Activated B cell treated with CpG ODN at 0.5 μM for 24 hours (primary cell): ENCODE measurements around the gene MCRS1. TPM values are rescaled to one million over a fixed set of nuclear protein-coding genes. Genes with fewer than 3 reads are reported as not detected.
A peak's percentile ranks its signal among the peaks of the same experiment; 100 is the strongest.

ENCODE experiments used
- ATAC-seq: fragments of 200-7000 bp; cut with Tn5 transposase; one replicate; pipeline ENCODE4 v1.10.0; 2021; ENCODE audit warnings: low read depth, mild to moderate bottlenecking, moderate library complexity
- CTCF ChIA-PET: fragments of 350-600 bp; sonication (Branson Sonifier 250); formaldehyde crosslinking; loops from one replicate; lab custom pipeline; 2021; ENCODE audit warnings: antibody characterized with exemption; lab: Charles Lee
- POLR2A ChIA-PET: fragments of 350-600 bp; sonication (Branson Sonifier 250); formaldehyde crosslinking; loops from one replicate; lab custom pipeline; 2021; ENCODE audit warnings: antibody characterized with exemption; lab: Charles Lee
- DNase-seq: peaks from one replicate; pipeline ENCODE4 v3.0.0; 2022
- H3K27ac Mint-ChIP-seq: one replicate; pipeline ENCODE4 v1.8.0; 2020; ENCODE audit warnings: mixed read lengths
- H3K27me3 Mint-ChIP-seq: one replicate; pipeline ENCODE4 v1.8.0; 2021; ENCODE audit warnings: mixed read lengths
- H3K36me3 Mint-ChIP-seq: one replicate; pipeline ENCODE4 v1.8.0; 2021; ENCODE audit warnings: low read depth, mixed read lengths
- H3K4me1 Mint-ChIP-seq: one replicate; pipeline ENCODE4 v1.8.0; 2021; ENCODE audit warnings: mixed read lengths
- H3K4me3 Mint-ChIP-seq: one replicate; pipeline ENCODE4 v1.8.0; 2020; ENCODE audit warnings: mild to moderate bottlenecking, mixed read lengths
- H3K9me3 Mint-ChIP-seq: one replicate; pipeline ENCODE4 v1.8.0; 2020; ENCODE audit warnings: mixed read lengths
- intact Hi-C: fragments of 100-400 bp; cut with micrococcal nuclease; formaldehyde crosslinking; loops from one replicate; pipeline ENCODE4 v1.15.1; 2024
- total RNA-seq: library from RNA; stranded (reverse); gene quantifications from 2 replicates; pipeline ENCODE4 v1.2.3, GENCODE V29; 2022
- TF ChIP-seq, protein P1 (sequence below): fragments of 200-600 bp; IDR thresholded peaks from one replicate; pipeline ENCODE4 v1.8.0; 2022; ENCODE audit warnings: antibody characterized with exemption, mild to moderate bottlenecking

The MCRS1 gene
- total RNA-seq, 1 donor from 2014 or later, result 82.2 TPM

DNA sequence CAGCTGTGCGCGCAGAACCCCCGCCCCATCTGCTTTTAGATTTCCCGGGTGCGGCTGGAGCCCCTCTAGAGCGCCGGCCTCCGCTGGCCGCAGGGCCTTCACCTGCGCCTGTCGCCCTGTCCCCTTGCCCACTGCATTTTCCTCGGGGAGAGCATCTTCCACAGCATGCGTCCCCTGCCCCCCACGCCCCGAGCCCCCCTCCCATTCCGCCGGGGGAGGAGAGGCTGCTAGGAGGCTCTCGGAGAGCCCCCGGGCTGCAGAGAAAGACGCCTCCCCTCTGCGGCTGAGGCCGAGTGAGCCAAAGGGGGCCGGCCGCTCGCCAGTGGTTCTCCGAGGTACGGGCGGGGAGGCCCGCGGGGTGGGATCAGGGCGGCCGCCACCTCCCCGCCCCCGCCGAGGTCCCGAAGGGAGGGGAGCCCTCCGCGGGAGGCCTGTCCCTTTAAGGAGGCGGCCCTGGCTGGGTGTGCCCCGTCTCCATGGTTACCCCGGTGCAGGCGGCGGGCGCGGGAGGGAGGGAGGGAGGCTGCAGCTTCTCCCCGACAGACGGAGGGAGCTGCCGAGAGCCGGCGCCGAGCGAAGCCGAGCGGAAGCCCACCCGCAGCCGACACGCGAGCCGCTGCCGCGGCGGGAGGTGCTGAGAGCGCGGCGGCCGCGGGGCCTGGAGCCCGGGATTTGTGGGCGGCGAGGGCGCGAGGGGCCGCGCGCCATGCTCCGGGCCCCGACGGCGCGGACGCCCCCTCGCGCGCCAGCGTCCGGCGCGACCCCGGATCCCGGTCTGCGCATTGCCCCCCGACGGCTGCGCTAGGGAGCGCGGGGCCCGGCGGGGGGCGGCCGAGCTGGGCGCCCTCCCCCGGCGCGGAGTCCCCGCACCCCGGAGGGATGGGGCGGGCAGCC, 29.2 kb downstream of the MCRS1 start, which contains the start of gene KCNH3:
KCNH3 (plus strand) TSS at position 521 of the 894 bp plus-strand sequence. CDS start 387 bp downstream, outside the sequence.
- peak; percentile 63 for DNase-seq
- H3K36me3 Mint-ChIP-seq, result no peaks in the 10 kb centered on the region
- TF ChIP-seq, protein P1, sequence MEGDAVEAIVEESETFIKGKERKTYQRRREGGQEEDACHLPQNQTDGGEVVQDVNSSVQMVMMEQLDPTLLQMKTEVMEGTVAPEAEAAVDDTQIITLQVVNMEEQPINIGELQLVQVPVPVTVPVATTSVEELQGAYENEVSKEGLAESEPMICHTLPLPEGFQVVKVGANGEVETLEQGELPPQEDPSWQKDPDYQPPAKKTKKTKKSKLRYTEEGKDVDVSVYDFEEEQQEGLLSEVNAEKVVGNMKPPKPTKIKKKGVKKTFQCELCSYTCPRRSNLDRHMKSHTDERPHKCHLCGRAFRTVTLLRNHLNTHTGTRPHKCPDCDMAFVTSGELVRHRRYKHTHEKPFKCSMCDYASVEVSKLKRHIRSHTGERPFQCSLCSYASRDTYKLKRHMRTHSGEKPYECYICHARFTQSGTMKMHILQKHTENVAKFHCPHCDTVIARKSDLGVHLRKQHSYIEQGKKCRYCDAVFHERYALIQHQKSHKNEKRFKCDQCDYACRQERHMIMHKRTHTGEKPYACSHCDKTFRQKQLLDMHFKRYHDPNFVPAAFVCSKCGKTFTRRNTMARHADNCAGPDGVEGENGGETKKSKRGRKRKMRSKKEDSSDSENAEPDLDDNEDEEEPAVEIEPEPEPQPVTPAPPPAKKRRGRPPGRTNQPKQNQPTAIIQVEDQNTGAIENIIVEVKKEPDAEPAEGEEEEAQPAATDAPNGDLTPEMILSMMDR, result no peak
- H3K4me3 Mint-ChIP-seq, result peak within 1 kb of the TSS; percentile 79
- ATAC-seq, result peak; percentile 86
- intact Hi-C loops, result loop anchor here (1.0 to 2.0 kb wide), 3 partner anchors 11 to 172 kb away; no protein-coding TSS in a partner anchor
- H3K9me3 Mint-ChIP-seq, result no peaks in the 10 kb centered on the region
- ChIA-PET POLR2A (interaction anchor here (0.5 to 1.2 kb wide), 2 partner anchors 29 to 274 kb away, joined by 4 to 6 read pairs; partner anchors contain the start of gene TUBA1C), CTCF (interaction anchor here (2.2 kb wide), 2 partner anchors 25 to 180 kb away, joined by 7 read pairs; no protein-coding TSS in a partner anchor)
- H3K27ac Mint-ChIP-seq, result no peak within 1 kb of the TSS
- peaks cover 28% of the 10 kb centered on the region for H3K27me3 Mint-ChIP-seq
- peaks cover 43% of the 10 kb centered on the region for H3K4me1 Mint-ChIP-seq

DNA sequence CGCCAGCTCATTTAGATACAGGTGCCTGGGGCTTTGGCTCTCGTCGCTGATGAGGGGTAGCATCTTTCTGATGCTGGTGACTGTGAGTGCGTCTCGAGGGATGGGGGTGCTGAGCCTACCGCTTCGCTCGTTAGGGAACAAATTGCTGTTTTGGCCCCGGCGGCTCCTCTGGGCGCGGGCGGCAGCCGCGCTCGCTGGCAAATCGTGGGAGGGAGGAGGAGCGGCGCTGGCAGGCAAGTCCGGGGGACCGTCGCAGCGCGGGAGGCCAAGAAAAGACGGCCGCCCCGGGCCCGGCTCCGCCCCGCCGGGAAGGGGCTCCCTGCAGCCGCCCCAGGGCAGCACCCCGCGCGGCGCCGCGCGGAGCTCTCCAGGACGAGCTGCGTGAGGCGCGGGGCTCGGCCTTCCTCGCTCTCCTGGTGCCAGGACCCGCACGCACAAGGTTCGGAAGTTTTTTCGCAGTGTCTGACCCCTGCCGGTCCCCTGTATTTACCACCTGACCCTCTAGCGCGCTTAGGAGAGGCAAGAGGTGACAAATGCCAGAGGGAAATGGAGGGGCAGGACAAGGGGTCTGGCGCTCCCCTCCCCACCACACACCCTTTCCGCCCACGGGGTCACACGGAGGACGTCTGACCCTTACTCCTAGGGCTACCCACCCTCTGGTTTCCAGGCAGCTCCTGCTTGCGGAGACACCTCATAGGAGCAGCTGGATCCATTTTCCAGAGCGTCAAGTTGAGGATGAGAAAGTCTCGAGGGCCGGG, 30.0 kb downstream of the MCRS1 start:
- Mint-ChIP-seq H3K4me3 (peak overlapping the region; percentile 81), H3K27me3 (peaks cover 28% of the 10 kb centered on the region), H3K36me3 (no peaks in the 10 kb centered on the region), H3K9me3 (no peaks in the 10 kb centered on the region), H3K4me1 (peaks cover 43% of the 10 kb centered on the region), H3K27ac (no peak overlapping the region)
- ChIA-PET CTCF (interaction anchor here (0.6 to 2.2 kb wide), 3 partner anchors 24 to 557 kb away, joined by 4 to 7 read pairs (median 7); no protein-coding TSS in a partner anchor), POLR2A (interaction anchor here (1.0 kb wide), 1 partner anchor 171 kb away, joined by 3 read pairs; the partner anchor contains the start of gene SPATS2)
- DNase-seq, result peak; percentile 44
- intact Hi-C loops, result loop anchor here (1.0 to 2.0 kb wide), 2 partner anchors 29 to 172 kb away; no protein-coding TSS in a partner anchor
- TF ChIP-seq, protein P1, result no peak
- peak; percentile 26 for ATAC-seq

DNA sequence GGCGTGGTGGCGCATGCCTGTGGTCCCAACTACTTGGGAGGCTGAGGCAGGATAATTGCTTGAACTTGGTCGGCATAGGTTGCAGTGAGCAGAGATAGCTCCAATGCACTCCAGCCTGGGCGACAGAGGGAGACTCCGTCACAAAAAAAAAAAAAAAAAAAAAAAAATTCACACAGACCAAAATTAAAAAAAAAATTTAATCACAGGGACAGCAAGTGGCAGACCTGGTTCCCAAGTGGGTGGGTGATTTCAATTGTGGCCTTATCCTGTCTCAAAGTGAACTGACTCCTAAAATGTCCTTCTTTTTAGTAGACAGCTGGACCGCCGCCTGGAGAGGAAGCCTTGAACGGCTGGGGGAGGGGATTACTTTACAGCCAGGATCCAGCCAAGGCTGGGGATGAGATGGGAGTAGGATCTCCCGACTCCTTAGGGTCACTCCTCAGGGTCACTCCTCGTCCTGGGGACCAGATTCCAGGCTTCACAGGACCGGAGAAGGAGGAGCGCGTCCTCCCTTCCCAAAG, 30.7 kb downstream of the MCRS1 start:
- no peak for ATAC-seq
- no peak for DNase-seq
- Mint-ChIP-seq H3K27ac (peak overlapping the region; percentile 31), H3K4me1 (peaks cover 43% of the 10 kb centered on the region), H3K36me3 (no peaks in the 10 kb centered on the region), H3K27me3 (peaks cover 28% of the 10 kb centered on the region), H3K4me3 (peak overlapping the region; percentile 81), H3K9me3 (no peaks in the 10 kb centered on the region)
- intact Hi-C loops, result no loop called here
- ChIA-PET POLR2A (interaction anchor here (0.6 to 1.1 kb wide), 4 partner anchors 105 to 406 kb away, joined by 3 to 4 read pairs (median 4); partner anchors contain the start of genes SPATS2 and TUBA1B), CTCF (interaction anchor here (0.6 to 2.2 kb wide), 3 partner anchors 23 to 556 kb away, joined by 4 to 7 read pairs (median 7); no protein-coding TSS in a partner anchor)
- TF ChIP-seq, protein P1, result no peak

DNA sequence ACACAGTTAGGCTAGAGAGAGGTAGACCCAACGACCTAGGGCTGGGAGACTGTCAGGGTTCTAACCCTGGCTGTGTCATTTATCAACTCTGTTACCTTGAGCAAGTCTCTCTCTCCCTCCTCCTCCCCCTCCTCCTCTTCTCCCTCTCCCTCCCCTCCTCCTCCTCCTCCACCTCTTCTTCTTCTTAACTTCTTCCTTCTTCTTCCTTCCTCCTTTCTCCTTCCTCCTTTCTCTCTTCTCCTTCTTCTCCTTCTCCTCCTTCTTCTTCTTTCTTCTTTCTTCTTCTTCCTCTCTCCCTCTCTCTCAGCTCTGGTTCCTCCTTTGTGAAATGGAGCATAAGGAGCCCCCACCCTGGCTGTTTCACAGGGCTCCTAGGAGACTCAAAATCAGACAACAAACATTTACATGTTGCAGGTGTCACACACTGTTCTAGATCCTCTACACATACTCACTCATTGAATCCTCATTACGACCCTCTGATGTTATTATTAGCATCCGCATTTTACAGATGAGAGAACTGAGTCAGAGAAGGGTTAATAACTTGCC, 31.3 kb downstream of the MCRS1 start:
- Mint-ChIP-seq H3K9me3 (no peaks in the 10 kb centered on the region), H3K27me3 (peaks cover 28% of the 10 kb centered on the region), H3K36me3 (no peaks in the 10 kb centered on the region), H3K4me1 (peaks cover 41% of the 10 kb centered on the region), H3K4me3 (peak overlapping the region; percentile 38), H3K27ac (peak overlapping the region; percentile 31)
- TF ChIP-seq, protein P1, result no peak
- ChIA-PET POLR2A (interaction anchor here (0.6 to 1.1 kb wide), 3 partner anchors 105 to 405 kb away, joined by 4 read pairs; partner anchors contain the start of gene TUBA1B), CTCF (interaction anchor here (0.8 to 2.2 kb wide), 2 partner anchors 22 to 23 kb away, joined by 3 to 7 read pairs; no protein-coding TSS in a partner anchor)
- DNase-seq, result no peak
- ATAC-seq, result no peak
- intact Hi-C loops, result loop anchor here (1.0 kb wide), 1 partner anchor 14 kb away; no protein-coding TSS in a partner anchor
